ENCODE data around the gene BCL7C.

DNA sequence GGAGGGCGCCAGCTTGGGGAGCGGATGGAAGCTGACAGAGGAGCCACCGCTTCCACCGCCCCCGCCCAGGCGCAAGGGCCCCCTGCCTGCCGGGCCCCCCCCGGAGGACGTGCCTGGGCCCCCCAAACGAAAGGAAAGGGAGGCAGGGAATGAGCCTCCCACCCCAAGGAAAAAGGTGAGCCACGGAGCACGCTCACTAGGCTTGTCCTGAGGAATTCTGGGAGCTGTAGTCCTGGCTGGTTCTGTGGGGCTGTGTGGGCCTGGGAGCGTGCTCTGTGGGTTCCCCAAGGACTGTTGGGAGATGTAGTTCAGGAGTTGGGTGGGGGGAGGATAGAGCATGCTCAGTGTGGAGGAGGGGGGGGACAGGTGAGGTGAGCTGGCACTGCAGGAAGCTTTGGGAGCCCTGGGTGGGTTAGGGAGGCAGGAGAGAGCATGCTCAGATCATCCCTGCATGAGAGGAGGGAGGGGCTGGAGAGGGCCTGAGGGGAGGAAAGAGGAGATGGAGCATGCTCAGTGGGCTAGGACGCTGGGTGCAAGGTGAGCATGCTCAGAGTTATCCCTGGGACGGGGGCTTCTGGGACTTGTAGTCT, 34.0 kb upstream of the BCL7C start:
- TF ChIP-seq, protein P1, sequence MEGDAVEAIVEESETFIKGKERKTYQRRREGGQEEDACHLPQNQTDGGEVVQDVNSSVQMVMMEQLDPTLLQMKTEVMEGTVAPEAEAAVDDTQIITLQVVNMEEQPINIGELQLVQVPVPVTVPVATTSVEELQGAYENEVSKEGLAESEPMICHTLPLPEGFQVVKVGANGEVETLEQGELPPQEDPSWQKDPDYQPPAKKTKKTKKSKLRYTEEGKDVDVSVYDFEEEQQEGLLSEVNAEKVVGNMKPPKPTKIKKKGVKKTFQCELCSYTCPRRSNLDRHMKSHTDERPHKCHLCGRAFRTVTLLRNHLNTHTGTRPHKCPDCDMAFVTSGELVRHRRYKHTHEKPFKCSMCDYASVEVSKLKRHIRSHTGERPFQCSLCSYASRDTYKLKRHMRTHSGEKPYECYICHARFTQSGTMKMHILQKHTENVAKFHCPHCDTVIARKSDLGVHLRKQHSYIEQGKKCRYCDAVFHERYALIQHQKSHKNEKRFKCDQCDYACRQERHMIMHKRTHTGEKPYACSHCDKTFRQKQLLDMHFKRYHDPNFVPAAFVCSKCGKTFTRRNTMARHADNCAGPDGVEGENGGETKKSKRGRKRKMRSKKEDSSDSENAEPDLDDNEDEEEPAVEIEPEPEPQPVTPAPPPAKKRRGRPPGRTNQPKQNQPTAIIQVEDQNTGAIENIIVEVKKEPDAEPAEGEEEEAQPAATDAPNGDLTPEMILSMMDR (conservative IDR thresholded peaks at IDR 0.05; ENCODE audit: low read length), result no peak
- TF ChIP-seq EZH2phosphoT487 (IDR thresholded peaks at IDR 0.05; ENCODE audit: borderline replicate concordance), result no peak

Measured in Loucy (cell line).